ENCODE results near the gene TMEM221.

The TMEM221 gene

DNA sequence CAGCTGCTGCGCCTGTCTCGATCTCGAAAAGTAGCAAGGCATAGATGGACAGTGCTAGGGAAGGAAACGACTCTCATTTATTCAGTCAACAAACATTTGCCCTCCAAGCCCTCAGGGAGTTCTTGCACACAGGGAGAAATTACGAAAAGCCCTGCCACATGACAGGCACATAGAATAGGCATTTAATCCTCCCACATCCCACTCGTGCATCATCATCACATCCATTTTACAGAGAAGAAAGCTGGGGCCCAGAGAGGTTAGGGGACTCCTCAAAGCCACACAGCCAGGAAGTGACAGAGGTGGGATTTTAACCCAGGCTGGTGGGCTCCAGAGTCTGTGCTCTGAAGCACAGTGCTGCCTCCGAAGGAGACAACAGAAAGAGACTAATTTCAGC lies 11.6 kb downstream of the TMEM221 start:
- DNase-seq = no peak

DNA sequence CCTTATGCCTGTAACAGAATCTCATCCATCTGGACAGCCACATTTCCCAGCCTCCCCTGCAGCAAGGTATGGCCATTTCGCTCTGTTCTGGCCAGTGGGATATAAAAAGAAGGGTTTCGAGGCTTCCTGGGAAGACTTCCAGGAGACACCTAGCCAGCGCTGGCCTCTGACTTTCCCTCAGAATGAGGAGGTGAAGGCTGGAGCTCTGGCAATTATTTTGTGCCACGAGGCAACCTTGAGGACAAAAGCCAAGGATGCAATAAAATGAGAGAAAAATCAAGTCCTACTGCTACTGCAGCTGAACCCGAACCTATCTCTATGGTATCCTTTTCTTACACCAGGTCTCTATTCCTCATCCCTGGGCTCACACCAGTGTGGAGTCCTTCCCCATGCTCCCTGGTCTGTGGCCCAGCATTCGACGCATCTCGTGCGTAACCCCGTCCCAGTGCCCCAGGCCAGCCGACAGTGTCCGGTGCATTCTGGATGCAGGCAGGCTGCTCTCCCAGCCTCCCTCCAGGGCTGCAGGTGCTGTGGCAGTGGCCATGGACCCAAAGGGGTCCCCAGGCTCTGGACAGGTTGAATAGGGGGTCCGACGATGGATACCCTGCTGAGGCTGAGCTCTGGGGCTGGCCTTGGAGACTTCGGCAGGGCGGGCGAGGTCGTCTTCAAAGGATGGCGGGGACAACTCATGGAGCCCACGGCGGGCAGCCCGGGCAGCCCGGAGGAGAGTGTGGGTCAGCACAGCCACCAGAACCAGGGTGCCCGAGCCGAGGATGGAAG lies 12.2 kb downstream of the TMEM221 start:
- DNase-seq = no peak

DNA sequence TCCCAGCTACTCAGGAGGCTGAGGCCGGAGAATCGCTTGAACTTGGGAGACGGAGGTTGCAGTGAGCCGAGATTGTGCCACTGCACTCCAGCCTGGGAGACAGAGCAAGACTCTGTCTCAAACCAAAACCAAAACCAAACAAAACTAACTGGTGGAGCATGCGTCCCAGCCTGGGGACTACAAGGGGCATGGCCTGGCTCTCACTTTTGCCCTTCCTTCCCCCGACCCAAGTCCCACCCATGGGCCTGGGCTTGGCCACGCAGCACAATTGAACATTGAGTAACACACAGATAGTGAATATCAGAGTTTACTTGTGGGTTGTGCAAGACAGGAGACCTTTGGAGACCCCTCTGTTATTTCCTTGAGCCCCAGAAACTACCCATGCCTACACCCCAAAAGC lies 13.2 kb downstream of the TMEM221 start:
- no peak for DNase-seq

DNA sequence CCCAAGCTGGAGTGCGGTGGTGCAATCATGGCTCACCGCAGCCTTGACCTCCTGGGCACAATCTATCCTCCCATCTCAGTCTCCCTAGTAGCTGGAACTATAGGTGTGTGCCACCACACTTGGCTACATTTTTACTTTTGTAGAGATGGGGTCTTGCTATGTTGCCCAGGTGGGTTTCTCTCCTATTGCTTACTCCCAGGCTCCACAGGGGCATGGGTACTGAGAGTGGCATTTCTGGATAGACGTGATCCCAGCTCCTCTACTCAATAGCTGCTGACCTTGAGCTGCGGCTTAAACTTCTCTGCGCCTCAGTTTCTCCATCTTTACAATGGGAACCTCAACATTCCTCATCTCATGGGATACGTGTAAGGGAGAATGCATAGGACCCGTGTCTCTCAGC lies 17.1 kb downstream of the TMEM221 start:
- no peak for DNase-seq

DNA sequence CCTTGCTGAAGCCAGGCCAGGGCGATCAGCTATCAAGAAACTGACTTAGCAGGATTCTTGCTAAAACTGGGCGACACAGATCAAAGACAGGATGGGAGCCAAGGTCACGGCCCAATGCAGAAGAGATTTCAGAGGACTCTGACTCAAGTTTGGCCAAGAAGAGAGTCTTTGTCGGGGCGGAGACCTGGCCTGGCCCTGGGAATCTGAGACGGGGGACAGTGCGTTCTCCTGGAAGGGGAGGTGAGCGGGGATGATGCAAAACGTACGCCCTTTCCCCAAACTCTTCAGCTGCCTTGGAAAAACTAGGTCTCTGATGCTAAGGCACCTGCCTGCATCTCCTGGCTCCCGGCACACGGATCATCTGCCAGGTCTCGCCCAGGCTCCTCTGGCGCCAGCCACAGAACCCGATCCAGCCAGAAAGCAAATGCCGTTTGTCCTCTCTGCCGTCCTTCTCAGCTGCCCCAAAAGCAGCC lies 18.8 kb downstream of the TMEM221 start:
- no peak for DNase-seq

DNA sequence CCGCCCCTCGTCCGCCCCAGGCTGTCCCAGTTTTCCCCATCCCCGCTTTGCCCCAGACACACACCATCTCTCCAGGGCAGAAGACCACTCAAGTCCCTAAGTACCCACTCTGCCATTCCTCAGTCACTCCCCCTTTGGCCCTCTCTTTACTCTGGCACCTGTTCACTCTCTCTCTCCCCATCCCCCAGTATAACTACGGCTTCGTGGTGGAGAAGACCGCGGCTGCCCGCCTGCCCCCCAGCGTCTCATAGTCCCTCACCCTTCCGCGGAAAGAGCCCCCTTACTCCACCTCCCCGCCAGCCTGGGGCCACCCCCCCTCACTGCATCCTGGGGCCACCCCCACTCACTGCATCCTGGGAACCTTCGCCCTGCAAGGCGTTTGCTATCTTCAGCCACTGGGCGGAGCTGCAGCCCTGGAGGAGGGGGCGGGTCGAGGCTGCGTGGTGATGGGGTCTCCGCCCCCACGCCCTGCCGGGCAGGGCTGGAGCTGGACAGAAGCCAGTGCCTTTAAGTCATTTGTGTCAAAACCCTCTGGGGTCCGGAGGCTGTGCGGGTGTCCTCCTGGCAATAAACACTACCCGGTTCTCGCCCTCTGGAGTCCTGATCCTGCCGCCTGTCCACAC lies 23.6 kb downstream of the TMEM221 start:
- no peak for DNase-seq

DNA sequence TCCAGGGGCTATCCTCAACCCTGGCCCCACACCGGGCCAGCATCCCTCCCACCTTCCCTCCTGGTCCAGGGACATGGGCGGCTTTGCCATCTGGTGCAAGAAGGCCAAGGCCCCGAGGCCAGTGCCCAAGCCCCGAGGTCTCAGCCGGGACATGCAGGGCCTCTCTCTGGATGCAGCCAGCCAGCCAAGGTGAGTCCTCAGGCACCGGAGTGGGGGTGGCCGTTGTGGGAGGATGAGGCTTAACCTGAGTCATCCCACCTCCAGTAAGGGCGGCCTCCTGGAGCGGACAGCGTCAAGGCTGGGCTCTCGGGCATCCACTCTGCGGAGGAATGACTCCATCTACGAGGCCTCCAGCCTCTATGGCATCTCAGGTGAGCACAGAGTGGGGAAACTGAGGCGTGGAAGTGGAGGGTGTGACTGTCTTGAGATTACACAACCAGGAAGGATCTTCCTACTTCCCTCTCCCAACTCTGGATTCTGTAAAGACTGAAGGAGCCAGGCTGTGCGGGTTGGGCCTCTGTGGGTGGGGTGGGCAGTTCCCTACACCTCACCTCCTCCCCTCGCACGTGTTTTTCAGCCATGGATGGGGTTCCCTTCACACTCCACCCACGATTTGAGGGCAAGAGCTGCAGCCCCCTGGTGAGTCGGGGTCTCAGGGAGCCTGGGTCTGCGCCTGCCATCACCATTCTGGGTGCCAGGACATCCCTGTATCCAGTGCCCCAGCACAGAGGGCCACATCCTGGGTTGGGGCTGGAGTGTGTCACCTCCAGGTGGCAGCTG lies 24.8 kb downstream of the TMEM221 start:
- no peak for DNase-seq

DNA sequence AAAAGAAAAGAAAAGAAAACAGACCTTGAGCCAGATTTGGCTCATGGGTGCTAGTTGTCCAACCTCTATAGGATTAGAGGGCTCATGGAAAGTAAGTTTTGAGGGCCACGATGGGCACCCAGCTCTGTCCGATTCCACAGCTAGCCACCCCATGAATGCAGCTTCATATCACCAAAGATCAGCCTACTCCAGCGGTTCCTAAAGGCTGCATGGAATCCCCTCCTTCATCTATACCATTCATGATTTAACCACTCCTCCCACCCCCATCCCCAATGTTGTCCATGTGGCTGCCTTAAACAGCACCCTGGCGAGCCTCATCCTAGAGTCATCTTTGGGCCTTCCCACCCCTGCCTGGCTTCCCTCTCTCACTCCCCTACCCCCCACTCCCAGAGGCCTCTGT lies 26.5 kb downstream of the TMEM221 start:
- no peak for DNase-seq

DNA sequence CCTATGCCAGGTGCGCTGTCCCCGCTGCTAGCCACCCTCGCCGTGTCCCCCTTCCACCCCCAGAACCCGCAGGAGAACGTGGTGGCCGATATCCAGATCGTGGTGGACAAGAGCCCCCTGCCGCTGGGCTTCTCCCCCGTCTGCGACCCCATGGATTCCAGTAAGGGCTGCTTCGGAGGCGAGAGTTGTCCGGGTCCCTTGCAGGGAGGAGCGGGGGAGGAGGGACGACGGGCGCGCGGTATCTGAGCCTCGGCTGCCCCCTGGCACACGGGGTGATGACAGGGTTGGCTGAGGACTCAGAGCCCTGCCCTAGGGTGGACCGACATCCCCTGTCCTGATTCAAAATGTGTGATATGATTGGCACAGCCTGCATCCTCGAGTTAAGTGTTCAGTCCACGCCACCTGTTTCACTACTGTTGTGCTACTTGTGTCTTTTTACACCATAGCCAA lies 28.0 kb downstream of the TMEM221 start:
- peak in 1 of 2 experiments; percentile 19 for DNase-seq

DNA sequence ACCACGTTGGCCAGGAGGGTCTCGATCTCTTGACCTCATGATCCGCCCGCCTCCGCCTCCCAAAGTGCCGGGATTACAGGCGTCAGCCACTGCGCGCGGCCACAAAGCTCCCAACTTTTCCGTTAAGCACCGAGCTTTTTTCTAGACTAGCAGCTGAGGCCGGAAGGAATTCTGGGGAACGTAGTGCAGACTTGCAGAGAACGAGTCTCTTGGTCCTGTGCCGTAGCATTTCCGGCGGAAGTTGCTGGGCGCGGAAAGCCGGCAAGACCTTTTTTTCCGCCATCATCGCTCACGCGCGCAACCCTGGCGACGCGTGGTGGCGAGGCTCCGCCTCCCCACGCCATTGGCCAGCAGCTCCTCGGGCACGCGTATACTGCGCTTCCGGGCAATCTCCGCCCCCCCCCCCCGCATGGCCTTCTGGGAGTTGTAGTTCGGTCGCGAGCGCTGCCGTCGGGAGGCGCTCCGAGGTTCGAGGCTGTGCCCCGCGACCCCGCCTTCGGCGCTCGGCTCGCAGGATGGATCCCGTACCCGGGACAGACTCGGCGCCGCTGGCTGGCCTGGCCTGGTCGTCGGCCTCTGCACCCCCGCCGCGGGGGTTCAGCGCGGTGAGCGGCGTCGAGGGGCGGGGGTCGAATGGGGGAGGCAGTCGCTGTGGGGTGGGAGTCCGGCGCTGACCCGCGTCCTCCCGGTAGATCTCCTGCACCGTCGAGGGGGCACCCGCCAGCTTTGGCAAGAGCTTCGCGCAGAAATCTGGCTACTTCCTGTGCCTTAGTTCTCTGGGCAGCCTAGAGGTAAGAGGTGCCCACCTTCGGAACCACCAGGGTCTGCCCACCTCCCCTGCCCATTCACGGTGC lies 28.6 kb downstream of the TMEM221 start, which contains the start of gene MVB12A:
TSS of gene MVB12A (plus strand) at position 427 of the 854 bp plus-strand sequence. CDS start at position 516, 89 bp downstream.
- peak; percentile 93 to 96 for DNase-seq

DNA sequence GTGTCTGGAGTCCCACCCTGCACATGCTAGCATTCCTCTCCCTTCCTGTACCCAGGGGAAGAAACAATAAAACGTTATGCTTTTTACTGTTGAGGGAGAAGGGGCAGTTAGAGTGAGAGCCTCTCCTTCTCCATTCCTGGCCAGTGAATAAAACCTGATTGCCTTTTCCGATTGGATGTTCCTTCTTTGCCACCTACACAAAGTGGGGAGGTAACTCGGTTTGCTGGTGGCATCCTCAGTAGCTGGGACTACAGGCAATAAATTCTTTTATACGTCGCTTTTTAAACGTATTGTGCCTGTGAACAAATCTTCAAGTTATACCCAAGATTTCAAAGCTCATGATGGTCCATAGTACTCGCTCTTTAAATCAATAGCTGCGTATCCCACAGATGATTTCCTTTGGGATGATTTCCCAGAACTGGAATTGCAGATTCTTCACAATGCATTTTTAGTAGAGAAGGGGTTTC lies 29.3 kb downstream of the TMEM221 start:
- DNase-seq = no peak

DNA sequence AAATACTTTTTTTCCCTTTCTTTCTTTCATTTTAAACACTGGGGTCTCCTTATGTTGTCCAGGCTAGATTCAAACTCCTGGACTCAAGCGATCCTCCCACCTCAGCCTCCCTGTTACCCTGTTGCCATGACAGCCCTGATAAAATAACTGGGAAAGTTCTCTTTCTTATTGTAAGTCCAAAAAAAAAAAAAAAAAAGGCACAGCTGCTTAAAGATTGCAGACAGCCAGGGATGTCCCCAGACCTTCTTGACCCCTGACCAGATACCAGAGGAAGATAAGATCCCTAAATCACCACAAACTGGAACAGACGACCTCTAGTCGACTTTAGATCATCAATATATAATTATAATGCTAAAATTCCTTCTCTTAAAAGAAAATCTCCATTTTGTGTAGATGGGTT lies 29.8 kb downstream of the TMEM221 start:
- DNase-seq = no peak

DNA sequence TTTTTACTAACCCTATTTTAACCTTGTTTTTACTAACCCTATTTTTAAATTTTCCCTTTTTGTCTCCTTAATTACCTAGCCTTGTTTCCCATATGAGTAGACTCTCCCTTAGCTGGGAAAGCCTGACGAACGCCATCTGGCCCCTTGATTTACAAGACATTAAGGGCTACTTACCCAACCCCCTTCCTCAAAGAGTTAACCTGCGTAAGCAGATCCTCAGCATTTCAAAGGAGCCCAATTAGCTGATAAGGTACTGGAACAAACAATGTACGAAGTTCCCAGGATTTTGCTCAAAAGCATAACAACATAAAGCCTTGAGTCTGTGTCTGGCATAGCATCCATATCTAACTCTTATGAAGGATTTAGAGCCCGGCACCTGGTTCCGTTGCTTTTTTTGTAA lies 33.3 kb downstream of the TMEM221 start:
- no peak for DNase-seq

DNA sequence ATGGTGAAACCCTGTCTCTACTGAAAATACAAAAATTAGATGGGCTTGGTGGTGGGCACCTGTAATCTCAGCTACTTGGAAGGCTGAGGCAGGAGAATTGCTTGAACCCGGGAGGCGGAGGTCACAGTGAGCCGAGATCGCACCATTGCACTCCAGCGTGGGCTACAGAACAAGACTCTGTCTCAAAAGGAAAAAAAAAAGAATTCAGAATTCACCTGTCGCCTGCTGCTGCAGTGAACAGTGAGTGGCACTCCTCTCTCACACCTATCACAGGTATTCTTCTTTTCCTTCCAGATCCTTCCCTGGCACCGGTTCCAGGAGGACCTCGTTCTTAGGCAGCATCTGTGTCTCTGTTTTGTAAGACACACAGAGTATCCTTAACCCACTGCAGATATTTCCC lies 34.4 kb downstream of the TMEM221 start:
- DNase-seq = no peak

DNA sequence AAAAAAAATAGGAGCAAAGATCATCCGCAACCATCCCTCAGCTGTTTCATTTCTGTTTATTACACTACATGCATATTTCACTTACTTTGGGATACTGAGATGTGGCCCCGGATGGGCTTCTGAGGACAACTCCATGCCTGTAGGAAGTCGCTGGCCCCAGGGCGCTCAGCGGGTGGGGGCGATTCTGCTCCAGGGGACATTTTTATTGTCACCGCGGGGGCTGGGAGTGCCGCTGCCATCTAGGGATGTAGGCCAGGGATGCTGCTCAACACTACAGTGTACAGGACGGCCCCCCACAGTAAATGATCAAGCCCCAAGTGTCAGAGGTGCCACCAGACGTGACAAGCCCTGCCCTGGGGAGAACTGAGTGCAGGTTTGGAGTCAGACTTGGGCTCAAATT lies 36.7 kb downstream of the TMEM221 start:
- no peak for DNase-seq

DNA sequence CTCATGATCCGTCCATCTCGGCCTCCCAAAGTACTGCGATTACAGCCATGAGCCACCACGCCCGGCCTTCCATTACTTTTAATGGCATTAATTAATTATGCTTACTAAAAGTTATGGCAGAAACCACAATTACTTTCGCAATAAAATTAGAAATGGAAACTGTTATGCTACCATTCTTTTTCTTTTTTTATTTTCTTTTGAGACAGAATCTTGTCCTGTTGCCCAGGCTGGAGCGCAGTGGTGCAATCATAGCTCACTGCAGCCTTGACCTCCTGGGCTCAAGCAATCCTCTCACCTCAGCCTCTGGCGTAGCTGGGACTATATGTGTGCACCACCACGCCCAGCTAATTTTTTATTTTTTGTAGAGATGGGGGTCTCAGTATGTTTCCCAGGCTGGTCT lies 38.5 kb downstream of the TMEM221 start:
- no peak for DNase-seq

DNA sequence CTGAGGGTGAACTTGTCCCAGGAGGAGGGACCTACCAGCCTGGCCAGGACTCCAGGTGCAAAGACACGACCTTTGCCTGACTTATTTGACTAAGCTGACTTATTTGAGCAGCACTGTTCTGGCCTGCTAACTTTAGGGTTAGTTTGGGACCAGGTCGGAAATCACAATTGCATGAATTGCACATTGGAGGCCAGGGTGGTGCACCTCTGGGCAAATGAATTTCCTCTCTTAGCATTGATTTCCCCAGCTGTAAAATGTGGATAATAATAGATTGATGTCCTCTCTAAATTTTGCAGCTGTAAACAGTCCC lies 41.6 kb downstream of the TMEM221 start:
- DNase-seq = no peak

DNA sequence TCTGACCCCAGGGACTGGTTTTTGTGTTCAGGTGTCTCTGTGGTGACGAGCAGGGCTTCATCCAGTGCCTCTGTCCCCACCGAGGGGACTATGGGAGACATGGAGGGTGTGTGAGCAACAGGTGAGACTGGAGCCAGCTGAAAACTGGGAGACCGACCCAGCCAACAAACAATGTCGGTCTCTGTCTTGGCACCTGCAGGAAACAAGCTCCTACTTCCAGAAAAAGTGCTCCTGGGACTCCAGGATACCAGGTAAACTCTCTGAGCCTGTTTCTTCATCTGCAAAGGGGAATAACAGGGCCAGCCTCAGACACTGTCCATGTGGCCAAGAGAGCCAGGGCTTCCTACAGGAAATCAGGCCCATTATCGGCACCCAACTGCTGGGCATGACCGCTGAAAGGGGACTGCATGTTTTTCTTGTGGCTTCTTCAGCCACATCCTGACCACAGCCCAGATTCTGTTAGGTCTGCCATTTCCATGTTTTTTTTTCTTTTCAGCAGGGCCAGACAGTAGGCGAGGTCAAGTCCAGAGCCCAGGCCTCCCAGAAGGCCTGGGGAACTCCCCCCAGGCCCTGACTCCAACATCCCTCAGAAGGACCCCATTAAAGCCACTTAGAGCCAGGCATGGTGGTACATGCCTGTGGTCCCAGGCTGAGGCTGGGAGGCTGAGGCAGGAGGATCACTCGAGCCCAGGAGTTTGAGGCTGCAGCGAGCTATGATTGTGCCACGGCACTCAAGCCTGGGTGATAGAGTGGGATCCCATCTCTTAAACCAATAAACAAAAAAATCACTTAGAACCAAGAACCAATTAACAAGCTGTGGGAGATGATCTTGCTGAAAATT lies 42.2 kb downstream of the TMEM221 start:
- DNase-seq = no peak

DNA sequence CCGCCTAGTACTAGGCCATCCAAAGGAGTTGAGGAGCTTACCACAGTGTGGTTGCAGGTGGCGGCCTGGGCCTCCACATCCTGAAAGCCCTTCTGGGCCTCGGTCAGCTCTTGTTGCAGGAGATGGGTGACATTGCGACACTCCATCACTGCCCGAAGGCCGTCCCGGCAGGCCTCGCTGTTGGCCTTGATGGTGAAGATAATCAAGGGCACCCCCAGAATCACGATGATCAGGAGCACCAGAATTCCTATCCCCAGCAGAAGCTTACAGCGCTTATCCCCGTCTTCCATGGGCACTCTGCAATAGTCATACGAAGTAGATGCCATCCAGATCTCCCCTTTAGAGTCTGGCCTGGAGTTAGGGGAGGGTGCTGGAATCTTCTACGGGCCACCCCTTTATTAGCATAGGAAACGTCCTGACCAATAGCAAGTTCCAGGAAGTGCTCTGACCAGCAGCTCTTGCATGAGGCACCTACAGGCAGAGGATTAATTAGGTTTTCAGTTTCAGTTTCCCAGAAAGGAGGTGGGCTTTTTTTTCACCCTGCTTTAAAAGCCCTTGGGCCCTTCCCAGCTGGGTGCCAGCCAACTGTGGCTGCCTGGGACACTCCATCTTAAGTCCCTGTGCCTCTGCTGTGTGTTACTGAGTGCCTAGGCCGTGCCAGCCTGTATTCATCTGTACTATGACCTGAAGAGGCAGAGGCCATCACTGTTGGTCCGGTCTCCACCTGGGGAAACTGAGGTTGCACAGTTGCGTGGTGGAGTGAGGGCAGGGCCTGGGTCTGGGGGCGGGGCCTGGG lies 43.0 kb downstream of the TMEM221 start, which contains the start of gene BST2:
TSS of gene BST2 (minus strand) at position 381 of the 796 bp plus-strand sequence. CDS start at position 326, 55 bp downstream.
- peak; percentile 41 to 69 for DNase-seq

DNA sequence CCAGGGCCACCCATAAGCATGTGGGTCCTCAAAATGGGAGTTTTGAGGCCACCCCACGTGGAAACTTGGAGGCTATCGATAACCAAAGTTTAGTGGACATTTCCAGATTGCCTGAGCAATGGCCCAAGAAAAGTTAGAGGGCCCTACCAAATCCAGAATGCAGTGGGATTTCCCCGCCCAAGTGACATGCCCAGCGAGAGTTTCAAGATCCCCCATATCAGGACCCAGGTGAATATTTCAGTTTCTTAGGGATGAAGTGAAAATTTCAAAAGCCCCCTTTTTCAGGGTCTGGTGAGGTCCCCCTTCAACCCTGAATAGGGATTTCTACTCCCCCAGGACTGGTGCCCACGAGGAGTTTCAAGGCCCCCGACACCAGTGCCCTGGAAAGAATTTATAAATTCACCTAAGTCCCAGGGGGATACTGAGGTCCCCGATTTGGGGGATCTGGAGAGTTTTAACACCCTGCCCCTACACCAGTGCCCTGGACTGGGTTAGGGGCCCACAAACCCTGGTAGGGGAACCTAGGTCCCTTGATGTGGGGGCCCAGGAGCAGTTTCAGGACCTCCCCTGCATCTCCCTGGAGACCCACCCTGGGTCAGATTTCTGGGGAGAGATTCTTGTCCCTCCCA lies 43.7 kb downstream of the TMEM221 start:
- no peak for DNase-seq
